Activated CD4-positive, alpha-beta T cell treated with anti-CD3 and anti-CD28 coated beads for 36 hours (primary cell): ENCODE measurements around the gene FARP1. TPM values are rescaled to one million over a fixed set of nuclear protein-coding genes. Genes with fewer than 3 reads are reported as not detected.

ENCODE experiments used
- ATAC-seq: fragments of 200-7000 bp; cut with Tn5 transposase; one replicate; pipeline ENCODE4 v1.10.0; 2021; ENCODE audit warnings: mild to moderate bottlenecking, moderate library complexity
- CTCF ChIA-PET: fragments of 350-600 bp; sonication (Branson Sonifier 250); formaldehyde crosslinking; loops from one replicate; lab custom pipeline; 2021; ENCODE audit warnings: antibody characterized with exemption; lab: Charles Lee
- POLR2A ChIA-PET: fragments of 350-600 bp; sonication (Branson Sonifier 250); formaldehyde crosslinking; loops from one replicate; lab custom pipeline; 2021; ENCODE audit warnings: antibody characterized with exemption, inconsistent platforms; lab: Charles Lee
- DNase-seq: peaks from one replicate; pipeline ENCODE4 v3.0.0-alpha.2; 2020
- H3K27ac Mint-ChIP-seq: one replicate; pipeline ENCODE4 v1.8.0; 2021; ENCODE audit warnings: mixed read lengths
- H3K27me3 Mint-ChIP-seq: one replicate; pipeline ENCODE4 v1.8.0; 2021; ENCODE audit warnings: mixed read lengths
- H3K36me3 Mint-ChIP-seq: one replicate; pipeline ENCODE4 v1.8.0; 2021; ENCODE audit warnings: low read depth, mixed read lengths
- H3K4me1 Mint-ChIP-seq: one replicate; pipeline ENCODE4 v1.8.0; 2021; ENCODE audit warnings: mixed read lengths
- H3K4me3 Mint-ChIP-seq: one replicate; pipeline ENCODE4 v1.8.0; 2021; ENCODE audit warnings: mild to moderate bottlenecking, moderate library complexity, mixed read lengths
- H3K9me3 Mint-ChIP-seq: one replicate; pipeline ENCODE4 v1.8.0; 2021; ENCODE audit warnings: low read depth, mixed read lengths
- intact Hi-C, 2 experiments: fragments of 100-400 bp; cut with DNase I in 1 of 2; cut with micrococcal nuclease in 1 of 2; formaldehyde crosslinking; loops; one replicate each; pipeline versions ENCODE4 v1.14.2 to v1.15.1; 2022 to 2024; cut with DNase I, micrococcal nuclease
- total RNA-seq, 2 experiments: library from RNA; stranded (reverse); gene quantifications; one replicate each; pipeline ENCODE4 v1.2.3, GENCODE V29; 2021

FARP1 gene
- total RNA-seq, 2 experiments from 2014 or later: 0.25 to 0.40 TPM

- no peaks in the 10 kb centered on the region for H3K4me1 Mint-ChIP-seq
- peaks cover 3% of the 10 kb centered on the region for H3K27me3 Mint-ChIP-seq
- no peak for DNase-seq
- intact Hi-C loops: no loop called here
- H3K4me3 Mint-ChIP-seq: no peak overlapping the region
- no peaks in the 10 kb centered on the region for H3K36me3 Mint-ChIP-seq
- CTCF ChIA-PET: no interaction called here
- H3K9me3 Mint-ChIP-seq: no peaks in the 10 kb centered on the region
- POLR2A ChIA-PET: no interaction called here
- H3K27ac Mint-ChIP-seq: no peak overlapping the region
- ATAC-seq: no peak
Observed at GRCh38 chr13:98198683-98199082, 55.8 kb downstream of the FARP1 start.

DNA sequence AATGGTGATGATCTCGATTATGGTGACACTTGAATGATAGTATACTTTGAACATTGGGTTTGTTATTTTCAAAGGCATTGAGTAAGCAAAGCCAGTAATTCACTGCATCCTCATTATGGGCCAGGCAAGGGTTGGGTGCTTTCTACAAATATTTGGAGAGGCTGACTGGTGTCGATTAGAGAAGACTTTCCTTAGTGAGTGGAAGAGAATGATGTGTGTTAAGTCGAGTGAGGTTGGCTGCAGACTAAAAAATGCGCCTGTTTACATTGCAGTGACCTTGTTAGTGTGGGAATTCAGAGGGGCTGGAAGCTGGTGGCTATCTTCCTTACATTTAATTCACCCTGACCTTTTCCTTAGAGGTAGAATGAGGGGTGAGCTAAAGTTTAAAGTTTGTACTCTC, 56.6 kb downstream of the FARP1 start:
- H3K4me3 Mint-ChIP-seq: no peak overlapping the region
- DNase-seq (no peak), ATAC-seq (no peak)
- H3K4me1 Mint-ChIP-seq: no peaks in the 10 kb centered on the region
- H3K27me3 Mint-ChIP-seq: peaks cover 3% of the 10 kb centered on the region
- H3K36me3 Mint-ChIP-seq: no peaks in the 10 kb centered on the region
- POLR2A ChIA-PET: no interaction called here
- intact Hi-C loops: no loop called here
- CTCF ChIA-PET: no interaction called here
- no peaks in the 10 kb centered on the region for H3K9me3 Mint-ChIP-seq
- no peak overlapping the region for H3K27ac Mint-ChIP-seq

- peaks cover 3% of the 10 kb centered on the region for H3K9me3 Mint-ChIP-seq
- DNase-seq (no peak), ATAC-seq (no peak)
- ChIA-PET POLR2A (no interaction called here), CTCF (no interaction called here)
- intact Hi-C loops: no loop called here
- peaks cover 3% of the 10 kb centered on the region for H3K27me3 Mint-ChIP-seq
- no peaks in the 10 kb centered on the region for H3K4me1 Mint-ChIP-seq
- H3K36me3 Mint-ChIP-seq: no peaks in the 10 kb centered on the region
- no peak overlapping the region for H3K27ac Mint-ChIP-seq
- no peak overlapping the region for H3K4me3 Mint-ChIP-seq
Observed at GRCh38 chr13:98200211-98200878, 57.5 kb downstream of the FARP1 start.

GRCh38 chr13:98201189-98201588, 58.3 kb downstream of the FARP1 start:
- no peak overlapping the region for H3K27ac Mint-ChIP-seq
- ATAC-seq (no peak), DNase-seq (no peak)
- H3K4me3 Mint-ChIP-seq: no peak overlapping the region
- intact Hi-C loops: no loop called here
- peaks cover 9% of the 10 kb centered on the region for H3K9me3 Mint-ChIP-seq
- no peaks in the 10 kb centered on the region for H3K36me3 Mint-ChIP-seq
- no peaks in the 10 kb centered on the region for H3K4me1 Mint-ChIP-seq
- CTCF ChIA-PET: no interaction called here
- H3K27me3 Mint-ChIP-seq: peaks cover 6% of the 10 kb centered on the region
- POLR2A ChIA-PET: no interaction called here

- intact Hi-C loops: no loop called here
- Mint-ChIP-seq H3K9me3 (peaks cover 14% of the 10 kb centered on the region), H3K27me3 (peaks cover 8% of the 10 kb centered on the region), H3K4me1 (no peaks in the 10 kb centered on the region), H3K27ac (no peak overlapping the region), H3K36me3 (no peaks in the 10 kb centered on the region), H3K4me3 (no peak overlapping the region)
- ChIA-PET CTCF (no interaction called here), POLR2A (no interaction called here)
- ATAC-seq (no peak), DNase-seq (no peak)
Observed at GRCh38 chr13:98201984-98202383, 59.1 kb downstream of the FARP1 start.

DNA sequence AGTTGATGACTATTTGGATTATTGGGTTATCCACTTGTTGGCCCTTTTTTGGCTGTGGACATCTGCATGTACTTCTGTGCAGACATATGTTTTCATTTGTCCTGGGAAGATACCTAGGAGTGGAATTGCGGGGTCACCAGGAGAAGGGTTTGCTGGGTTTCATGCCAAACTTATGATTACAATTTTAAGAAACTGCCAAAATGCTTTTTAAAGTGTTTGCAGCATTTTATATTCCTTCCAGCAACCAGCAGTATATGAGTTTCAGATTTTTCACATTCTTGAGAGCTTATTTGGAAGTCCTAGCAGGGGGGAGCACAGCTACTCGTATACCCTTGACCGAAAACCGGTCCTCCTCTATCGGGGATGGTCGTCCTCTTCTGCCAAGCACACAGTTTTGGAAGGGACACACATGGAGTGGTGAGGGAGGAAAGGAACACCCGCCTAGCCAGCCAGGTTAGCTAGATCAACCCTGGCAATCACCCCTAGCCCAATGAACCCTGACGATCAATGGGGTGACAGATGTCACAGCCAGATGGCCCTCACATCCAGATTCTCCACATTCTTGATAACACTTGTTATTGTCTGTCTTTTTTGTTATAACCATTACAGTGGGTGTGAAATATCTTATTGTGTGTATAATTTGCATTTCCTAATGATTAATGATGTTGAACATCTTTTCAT, 60.9 kb downstream of the FARP1 start:
- no peak overlapping the region for H3K4me3 Mint-ChIP-seq
- H3K36me3 Mint-ChIP-seq: no peaks in the 10 kb centered on the region
- H3K27me3 Mint-ChIP-seq: peaks cover 12% of the 10 kb centered on the region
- intact Hi-C loops: no loop called here
- ATAC-seq (no peak), DNase-seq (no peak)
- no peaks in the 10 kb centered on the region for H3K4me1 Mint-ChIP-seq
- H3K27ac Mint-ChIP-seq: no peak overlapping the region
- POLR2A ChIA-PET: interaction anchor here (0.5 kb wide), 1 partner anchor 70 kb away, joined by 3 read pairs; no protein-coding TSS in a partner anchor
- peaks cover 17% of the 10 kb centered on the region for H3K9me3 Mint-ChIP-seq
- CTCF ChIA-PET: no interaction called here

- no peak overlapping the region for H3K4me3 Mint-ChIP-seq
- H3K9me3 Mint-ChIP-seq: peaks cover 17% of the 10 kb centered on the region
- no peaks in the 10 kb centered on the region for H3K4me1 Mint-ChIP-seq
- POLR2A ChIA-PET: no interaction called here
- intact Hi-C loops: no loop called here
- H3K36me3 Mint-ChIP-seq: no peaks in the 10 kb centered on the region
- H3K27ac Mint-ChIP-seq: no peak overlapping the region
- H3K27me3 Mint-ChIP-seq: peaks cover 12% of the 10 kb centered on the region
- DNase-seq: no peak
- no peak for ATAC-seq
- CTCF ChIA-PET: no interaction called here
Observed at GRCh38 chr13:98204546-98204945, 61.7 kb downstream of the FARP1 start.

DNA sequence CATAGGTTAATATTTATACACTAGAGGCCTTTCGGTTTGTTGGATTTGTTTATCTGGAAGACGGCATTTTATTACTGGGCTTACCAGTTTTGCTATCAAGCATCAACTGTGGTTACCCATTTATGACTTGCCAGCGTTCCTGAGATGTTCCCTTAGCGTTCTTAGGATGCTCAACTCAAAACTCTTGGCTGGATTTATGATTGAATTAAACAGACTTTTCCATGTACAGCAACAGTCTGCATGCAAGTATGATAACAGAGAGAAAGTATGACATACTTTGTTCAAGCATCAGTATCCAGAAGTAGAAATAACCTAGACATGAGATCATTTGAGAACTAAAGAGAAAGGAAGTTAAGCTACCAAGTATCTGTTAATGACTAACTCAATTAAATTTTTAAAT, 64.1 kb downstream of the FARP1 start:
- ChIA-PET POLR2A (no interaction called here), CTCF (interaction anchor here (0.7 to 0.9 kb wide), 2 partner anchors 13 to 48 kb away, joined by 3 read pairs; no protein-coding TSS in a partner anchor)
- no peak overlapping the region for H3K4me3 Mint-ChIP-seq
- H3K4me1 Mint-ChIP-seq: no peaks in the 10 kb centered on the region
- H3K27ac Mint-ChIP-seq: no peak overlapping the region
- intact Hi-C loops: no loop called here
- peaks cover 17% of the 10 kb centered on the region for H3K9me3 Mint-ChIP-seq
- H3K36me3 Mint-ChIP-seq: no peaks in the 10 kb centered on the region
- peaks cover 12% of the 10 kb centered on the region for H3K27me3 Mint-ChIP-seq
- DNase-seq (no peak), ATAC-seq (no peak)

GRCh38 chr13:98207416-98207815, 64.5 kb downstream of the FARP1 start:
- Mint-ChIP-seq H3K27me3 (peaks cover 12% of the 10 kb centered on the region), H3K36me3 (no peaks in the 10 kb centered on the region), H3K9me3 (peaks cover 17% of the 10 kb centered on the region), H3K4me3 (no peak overlapping the region), H3K27ac (no peak overlapping the region), H3K4me1 (no peaks in the 10 kb centered on the region)
- DNase-seq (no peak), ATAC-seq (no peak)
- intact Hi-C loops: no loop called here
- CTCF ChIA-PET: interaction anchor here (0.7 kb wide), 1 partner anchor 13 kb away, joined by 3 read pairs; no protein-coding TSS in a partner anchor
- POLR2A ChIA-PET: no interaction called here

- DNase-seq (no peak), ATAC-seq (no peak)
- Mint-ChIP-seq H3K27me3 (peaks cover 12% of the 10 kb centered on the region), H3K36me3 (no peaks in the 10 kb centered on the region), H3K4me3 (no peak overlapping the region), H3K9me3 (peaks cover 17% of the 10 kb centered on the region), H3K4me1 (no peaks in the 10 kb centered on the region), H3K27ac (no peak overlapping the region)
- ChIA-PET POLR2A (no interaction called here), CTCF (no interaction called here)
- intact Hi-C loops: no loop called here
Observed at GRCh38 chr13:98208606-98209005, 65.7 kb downstream of the FARP1 start.

GRCh38 chr13:98212763-98213162, 69.9 kb downstream of the FARP1 start:
- Mint-ChIP-seq H3K4me3 (no peak overlapping the region), H3K27ac (no peak overlapping the region), H3K4me1 (no peaks in the 10 kb centered on the region), H3K36me3 (no peaks in the 10 kb centered on the region), H3K27me3 (peaks cover 6% of the 10 kb centered on the region), H3K9me3 (peaks cover 2% of the 10 kb centered on the region)
- ChIA-PET POLR2A (no interaction called here), CTCF (no interaction called here)
- intact Hi-C loops: no loop called here
- DNase-seq (no peak), ATAC-seq (no peak)

DNA sequence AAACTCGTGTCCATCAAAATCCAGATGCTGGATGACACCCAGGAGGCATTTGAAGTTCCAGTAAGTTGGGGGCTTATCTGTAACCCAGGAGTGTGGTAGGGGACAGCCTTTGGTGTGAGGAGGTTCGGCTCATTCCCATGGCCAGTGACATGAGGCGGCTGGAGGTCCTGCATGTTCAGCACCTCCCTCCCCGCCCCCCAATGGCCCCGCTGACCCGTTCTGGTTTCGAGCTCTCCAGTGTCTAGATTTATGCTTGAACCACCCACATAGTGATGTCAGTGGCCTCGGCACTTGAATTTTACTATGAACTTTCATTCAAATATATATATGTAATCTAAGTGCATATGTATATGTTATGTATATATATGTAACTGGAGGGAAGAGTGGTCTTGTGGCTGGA, 70.5 kb downstream of the FARP1 start:
- peaks cover 6% of the 10 kb centered on the region for H3K27me3 Mint-ChIP-seq
- POLR2A ChIA-PET: no interaction called here
- no peaks in the 10 kb centered on the region for H3K4me1 Mint-ChIP-seq
- DNase-seq (no peak), ATAC-seq (no peak)
- no peak overlapping the region for H3K27ac Mint-ChIP-seq
- H3K36me3 Mint-ChIP-seq: no peaks in the 10 kb centered on the region
- H3K4me3 Mint-ChIP-seq: no peak overlapping the region
- H3K9me3 Mint-ChIP-seq: peaks cover 2% of the 10 kb centered on the region
- intact Hi-C loops: no loop called here
- CTCF ChIA-PET: no interaction called here
